NCI-H187 (cell line): Measurements from ENCODE around the gene SLC45A3.

ENCODE experiments used
- DNase-seq, 2 experiments: peaks; one replicate each; lab custom pipeline; 2025; lab: John Stamatoyannopoulos, UW

The SLC45A3 gene

DNA sequence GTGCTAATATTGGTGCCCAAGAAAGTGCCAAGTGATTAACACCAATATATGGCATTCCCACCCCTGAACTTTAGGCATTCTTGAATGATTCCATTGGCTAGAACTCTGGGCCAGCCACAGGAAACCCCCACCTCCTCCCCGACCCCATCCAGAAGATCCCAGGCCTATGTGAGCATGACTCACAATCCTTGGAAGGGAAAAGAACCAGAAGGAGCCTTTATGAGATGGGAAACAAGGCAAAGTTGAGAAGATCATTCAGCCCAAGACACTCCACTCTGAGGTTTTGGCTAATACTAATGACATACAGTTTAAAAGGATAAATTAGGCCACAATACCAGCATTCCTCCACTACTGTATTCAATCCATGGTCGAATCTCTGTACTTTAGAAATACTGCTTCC, 70.3 kb downstream of the SLC45A3 start:
- no peak for DNase-seq
